HG02571 (cell line): ENCODE results near the gene LRRC36.
"Not testable (repeated sequence)": the region's sequence is repeated elsewhere in the genome, so short reads cannot be mapped to it uniquely, and the experiment has no call there.

Experiments
- ATAC-seq: cut with Tn5 transposase; IDR thresholded peaks from one replicate; pipeline ENCODE4 v1.9.1; 2021; ENCODE audit warnings: mild to moderate bottlenecking, moderate library complexity; ENCODE audit not compliant: unreplicated experiment

LRRC36 gene

DNA sequence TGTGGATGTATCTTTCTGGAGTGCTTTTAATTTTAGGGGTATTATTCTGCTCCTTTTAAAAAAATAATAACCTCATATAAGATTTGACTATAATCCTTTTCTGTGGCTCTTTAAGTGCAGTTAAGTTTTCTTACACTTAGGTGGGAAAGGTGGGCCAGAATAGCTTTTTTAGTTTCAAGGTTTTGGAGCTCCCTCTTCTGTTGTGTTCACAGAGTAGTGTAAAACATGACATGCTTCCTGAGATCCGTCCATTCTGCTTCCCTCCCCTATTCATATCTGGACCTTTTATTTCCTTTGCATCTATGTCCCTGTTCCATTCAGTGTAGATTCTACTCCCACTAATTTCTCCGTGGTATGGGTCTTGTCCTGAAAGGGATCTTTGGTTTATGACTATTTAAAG, 12.8 kb downstream of the LRRC36 start:
- ATAC-seq = no peak

GRCh38 chr16:67341250-67341649, 14.6 kb downstream of the LRRC36 start:
- no peak for ATAC-seq

- no peak for ATAC-seq
These were observed 16.0 kb downstream of the LRRC36 start for GRCh38 chr16:67342616-67343015.

- no peak for ATAC-seq
These were observed 18.8 kb downstream of the LRRC36 start for GRCh38 chr16:67345401-67345800.

DNA sequence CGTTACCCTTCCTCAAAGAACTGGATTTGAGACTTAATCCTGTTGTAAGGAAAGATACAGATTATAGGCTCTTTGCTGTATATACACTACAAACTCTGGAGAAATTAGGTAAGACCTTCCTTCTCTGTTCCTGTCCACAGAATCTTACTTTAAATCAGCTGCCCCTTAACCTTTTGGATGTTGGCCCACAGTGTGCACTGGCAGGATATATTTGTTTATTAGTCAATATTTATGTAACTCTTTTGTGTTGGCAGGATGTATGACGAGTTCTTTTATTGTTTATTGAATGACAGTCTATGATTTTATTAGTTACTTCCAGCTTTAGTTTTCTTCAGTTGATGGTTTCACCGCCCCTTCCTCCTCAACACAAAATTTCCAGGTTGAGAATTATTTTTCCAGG, 19.7 kb downstream of the LRRC36 start:
- no peak for ATAC-seq

DNA sequence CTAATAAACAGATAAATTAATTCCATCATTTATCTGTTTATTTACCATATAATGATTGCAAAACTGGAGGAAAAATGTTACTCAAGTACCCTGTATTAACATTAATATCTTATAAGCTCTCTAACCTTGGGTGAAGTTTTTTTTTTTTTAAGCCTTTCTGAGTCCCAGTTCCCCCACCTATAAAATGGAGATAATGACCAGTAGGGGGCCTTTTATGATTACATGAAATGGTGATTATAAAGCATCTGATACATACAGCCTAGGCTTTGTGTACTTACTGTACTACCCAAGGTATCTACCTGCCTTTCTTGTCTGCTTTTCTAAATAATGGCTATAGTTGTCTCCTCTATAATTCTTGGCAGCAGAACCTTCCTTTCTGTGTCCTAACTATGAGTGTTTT, 22.6 kb downstream of the LRRC36 start:
- ATAC-seq = no peak

DNA sequence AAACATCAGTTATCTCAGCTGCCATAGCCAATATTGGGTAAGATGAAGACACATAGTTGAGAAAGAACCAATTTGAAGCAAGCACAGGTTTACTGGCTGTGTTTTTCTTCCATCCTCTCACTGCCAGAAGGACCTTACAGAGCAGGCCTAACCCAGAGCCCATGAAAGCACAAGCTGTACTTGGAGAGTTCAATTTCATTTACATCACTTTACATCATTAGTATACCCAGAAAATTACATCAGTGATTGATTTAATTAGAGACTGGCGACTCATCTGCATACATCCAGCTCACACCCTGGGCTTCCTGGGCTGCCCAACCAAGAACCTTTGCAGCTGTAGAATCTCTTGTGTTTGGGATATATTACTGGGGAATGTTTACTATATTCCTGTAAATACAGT, 23.7 kb downstream of the LRRC36 start:
- no peak for ATAC-seq

DNA sequence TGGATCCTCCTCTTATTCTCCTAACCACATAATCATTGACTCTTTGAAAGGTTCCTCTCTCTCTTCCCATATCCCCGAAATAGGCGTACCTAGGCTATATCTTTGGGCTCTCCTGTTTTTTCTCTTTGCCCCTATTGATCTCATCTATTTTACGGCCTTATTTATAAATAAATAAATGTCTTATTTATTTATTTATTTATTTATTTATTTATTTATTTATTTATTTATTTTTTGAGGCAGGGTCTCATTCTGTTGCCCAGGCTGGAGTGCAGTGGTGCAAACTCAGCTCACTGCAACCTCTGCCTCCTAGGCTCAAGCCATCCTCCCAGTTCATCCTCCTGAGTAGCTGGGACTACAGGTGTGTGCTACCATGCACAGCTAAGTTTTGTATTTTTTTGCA, 25.8 kb downstream of the LRRC36 start:
- not testable (repeated sequence) for ATAC-seq

GRCh38 chr16:67356396-67356795, 29.8 kb downstream of the LRRC36 start:
- no peak for ATAC-seq

DNA sequence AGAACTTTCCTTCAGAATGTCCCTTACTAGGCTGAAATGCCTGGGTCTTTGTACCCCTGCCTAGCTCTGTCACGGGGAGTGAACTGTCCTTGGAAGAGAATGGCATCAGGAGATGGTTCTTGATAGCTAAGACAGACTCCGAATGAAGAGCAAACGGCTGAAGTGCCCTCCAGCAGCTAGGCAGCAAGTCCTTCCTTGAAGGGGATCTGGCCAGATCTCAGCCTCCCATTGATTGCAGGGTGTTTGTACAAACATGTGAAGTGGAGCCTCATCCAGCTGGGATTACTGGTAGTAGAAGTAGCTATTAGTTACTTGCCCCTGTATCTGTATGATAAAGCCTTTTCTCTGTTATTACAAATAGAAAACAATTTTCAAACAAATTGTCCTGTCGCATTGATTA, 30.9 kb downstream of the LRRC36 start:
- no peak for ATAC-seq

GRCh38 chr16:67359540-67360269, 33.1 kb downstream of the LRRC36 start:
- ATAC-seq = not testable (repeated sequence)

- ATAC-seq = no peak
These were observed 34.4 kb downstream of the LRRC36 start for GRCh38 chr16:67361038-67361437.

DNA sequence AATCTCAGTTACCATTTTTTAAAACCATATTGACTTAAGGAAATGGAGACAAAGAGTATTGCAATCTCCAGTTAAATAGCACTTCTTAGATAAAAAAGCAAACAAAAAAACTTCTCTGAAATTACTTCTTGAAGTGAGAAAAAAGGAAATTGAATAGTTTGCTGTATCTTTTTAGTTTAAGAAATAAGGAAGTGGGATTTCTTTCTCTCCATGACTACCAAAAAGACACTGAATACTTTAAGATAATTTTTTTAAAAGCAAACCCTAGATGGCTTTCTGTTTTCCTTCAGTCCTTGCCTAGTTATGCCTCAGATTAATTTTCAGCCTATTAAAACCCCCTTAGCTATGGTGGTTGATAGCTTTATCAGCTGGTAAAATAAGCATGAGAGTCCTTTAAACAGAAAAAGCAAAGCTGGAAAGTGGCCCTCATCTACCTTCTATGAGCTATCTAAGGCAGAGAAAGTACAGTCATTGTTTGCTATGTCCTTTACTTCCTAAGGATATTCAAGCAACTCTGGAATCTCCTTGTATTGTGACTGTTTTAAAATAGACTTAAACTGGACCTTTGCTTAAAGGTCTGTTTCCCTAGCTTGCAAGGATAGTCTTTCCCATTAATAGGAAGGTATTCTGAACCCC, 38.1 kb downstream of the LRRC36 start:
- no peak for ATAC-seq

DNA sequence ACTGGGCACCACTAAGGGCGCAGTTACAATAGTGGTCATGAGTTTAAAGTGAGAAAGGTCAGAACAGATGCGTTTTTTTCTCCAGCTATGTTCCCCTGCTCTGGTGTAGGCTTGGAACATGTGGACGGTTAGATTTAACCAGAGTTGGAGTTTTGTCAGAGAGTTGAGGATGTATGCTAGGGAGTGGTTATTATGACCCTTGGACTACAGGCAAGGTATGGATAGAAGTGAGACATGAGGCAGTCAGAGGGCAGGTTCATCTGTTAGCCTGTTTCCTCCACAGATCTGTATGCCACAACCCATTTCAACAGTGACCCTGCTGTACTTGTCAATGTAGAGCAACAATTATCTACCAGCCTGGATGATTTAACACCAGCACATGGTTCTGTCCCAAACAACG, 44.0 kb downstream of the LRRC36 start:
- ATAC-seq = no peak

DNA sequence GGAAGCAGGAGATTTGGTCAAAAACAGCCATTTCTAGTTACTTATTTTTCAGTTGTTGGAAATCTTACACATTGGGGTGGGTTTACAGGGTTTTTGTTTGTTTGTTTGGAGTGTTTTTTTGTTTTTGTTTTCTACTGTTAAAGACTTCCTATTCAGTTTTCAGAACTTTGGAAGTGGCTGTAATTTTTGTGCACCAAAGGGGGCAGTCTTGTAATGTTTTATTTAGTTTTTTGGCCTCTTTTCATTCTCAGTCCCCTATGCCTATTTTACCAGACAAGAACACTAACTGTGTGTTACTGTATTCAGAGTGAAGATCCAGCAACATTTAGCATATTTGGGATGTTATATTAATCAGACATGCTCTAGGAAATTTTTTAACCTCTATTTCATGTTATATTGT, 46.0 kb downstream of the LRRC36 start:
- ATAC-seq = no peak

GRCh38 chr16:67376012-67376411, 49.4 kb downstream of the LRRC36 start:
- not testable (repeated sequence) for ATAC-seq

GRCh38 chr16:67378642-67379041, 52.0 kb downstream of the LRRC36 start:
- no peak for ATAC-seq

GRCh38 chr16:67383284-67383683, 56.7 kb downstream of the LRRC36 start:
- no peak for ATAC-seq

GRCh38 chr16:67384778-67385510, 58.3 kb downstream of the LRRC36 start:
- ATAC-seq = no peak

DNA sequence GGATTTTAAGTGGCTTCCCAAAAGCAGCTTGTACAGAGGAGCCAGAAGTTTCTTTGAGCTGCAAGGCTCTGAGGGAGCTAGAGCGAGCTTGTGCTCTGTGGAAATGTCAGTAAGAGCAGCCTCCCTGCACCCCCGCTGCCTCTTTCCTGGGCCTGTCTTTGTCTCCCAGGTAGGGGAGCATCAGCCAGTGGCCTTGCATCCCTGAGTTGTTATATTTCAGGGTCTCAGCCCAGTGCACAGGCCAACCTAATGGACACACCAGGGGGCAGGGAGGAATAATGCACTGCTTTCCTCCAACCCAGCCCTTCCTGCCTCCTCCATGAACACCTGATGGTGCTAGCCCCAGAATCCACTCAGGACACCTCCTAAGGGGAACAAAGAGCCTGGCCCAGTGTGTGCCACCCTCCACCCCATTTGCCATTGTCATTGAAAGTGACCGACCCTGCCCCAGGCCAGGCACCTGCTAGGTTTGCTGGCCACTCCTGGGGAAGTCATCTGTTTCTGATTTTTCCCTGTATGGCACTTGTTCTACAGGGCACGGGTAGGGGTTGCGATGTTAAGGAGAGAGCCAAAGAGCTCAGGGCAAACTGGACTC, 60.3 kb downstream of the LRRC36 start:
- ATAC-seq = no peak

DNA sequence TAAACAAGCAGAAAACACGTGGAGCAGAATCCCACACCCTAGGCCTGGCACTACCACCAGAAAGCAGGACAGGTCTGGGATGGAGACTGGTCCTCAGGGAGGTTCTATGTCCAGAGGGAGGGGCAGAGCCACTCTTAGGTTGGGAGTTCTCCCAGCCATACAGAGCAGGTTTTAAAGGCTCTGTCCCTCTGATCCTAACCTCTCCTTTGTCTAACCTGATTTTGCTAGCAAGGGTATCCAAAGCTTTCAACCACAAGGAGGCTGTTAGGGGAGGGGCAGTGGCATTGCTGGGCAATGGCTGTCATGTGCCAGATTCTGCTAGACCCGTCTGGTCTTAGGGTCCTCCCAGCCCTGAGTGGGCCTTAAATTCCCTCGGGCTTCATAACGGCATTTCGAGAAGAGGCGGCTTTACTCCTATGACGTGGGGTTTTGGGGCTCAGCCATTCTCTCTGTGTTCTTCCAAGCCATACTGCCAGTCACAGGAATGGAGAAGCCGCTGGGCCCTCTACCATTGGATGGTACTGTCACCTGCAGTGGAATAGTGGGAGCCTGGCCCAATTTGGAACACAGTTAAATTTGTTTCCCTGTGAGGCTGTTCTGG, 61.0 kb downstream of the LRRC36 start:
- ATAC-seq = no peak
